NCI-H2081 (cell line): ENCODE data around the gene HSP90B1.

Source experiments
- DNase-seq, 2 experiments: peaks; one replicate each; lab custom pipeline; 2025; lab: John Stamatoyannopoulos, UW

Gene HSP90B1

DNA sequence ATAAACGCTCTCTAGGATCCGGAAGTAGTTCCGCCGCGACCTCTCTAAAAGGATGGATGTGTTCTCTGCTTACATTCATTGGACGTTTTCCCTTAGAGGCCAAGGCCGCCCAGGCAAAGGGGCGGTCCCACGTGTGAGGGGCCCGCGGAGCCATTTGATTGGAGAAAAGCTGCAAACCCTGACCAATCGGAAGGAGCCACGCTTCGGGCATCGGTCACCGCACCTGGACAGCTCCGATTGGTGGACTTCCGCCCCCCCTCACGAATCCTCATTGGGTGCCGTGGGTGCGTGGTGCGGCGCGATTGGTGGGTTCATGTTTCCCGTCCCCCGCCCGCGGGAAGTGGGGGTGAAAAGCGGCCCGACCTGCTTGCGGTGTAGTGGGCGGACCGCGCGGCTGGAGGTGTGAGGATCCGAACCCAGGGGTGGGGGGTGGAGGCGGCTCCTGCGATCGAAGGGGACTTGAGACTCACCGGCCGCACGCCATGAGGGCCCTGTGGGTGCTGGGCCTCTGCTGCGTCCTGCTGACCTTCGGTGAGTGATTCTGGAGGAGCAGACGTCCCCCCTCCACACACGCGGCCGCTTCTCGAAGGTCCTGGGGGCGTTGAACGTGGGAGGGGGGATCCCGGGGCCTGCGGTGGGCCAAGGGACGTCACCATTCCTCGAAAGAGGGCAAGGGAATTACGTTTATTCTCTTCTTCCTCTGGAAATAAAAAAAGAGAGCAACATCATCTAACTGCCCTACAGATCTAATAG lies at the start of gene HSP90B1:
Gene HSP90B1, plus strand, starts transcription at position 377 of the 753 bp plus-strand sequence. Its CDS starts 106 bp downstream, at position 483.
- peak; percentile 100 for DNase-seq

GRCh38 chr12:103881261-103881660 lies 48.9 kb upstream of the HSP90B1 start:
- DNase-seq, result no peak

- no peak for DNase-seq
Observed at GRCh38 chr12:103882861-103883596, 47.2 kb upstream of the HSP90B1 start.

DNA sequence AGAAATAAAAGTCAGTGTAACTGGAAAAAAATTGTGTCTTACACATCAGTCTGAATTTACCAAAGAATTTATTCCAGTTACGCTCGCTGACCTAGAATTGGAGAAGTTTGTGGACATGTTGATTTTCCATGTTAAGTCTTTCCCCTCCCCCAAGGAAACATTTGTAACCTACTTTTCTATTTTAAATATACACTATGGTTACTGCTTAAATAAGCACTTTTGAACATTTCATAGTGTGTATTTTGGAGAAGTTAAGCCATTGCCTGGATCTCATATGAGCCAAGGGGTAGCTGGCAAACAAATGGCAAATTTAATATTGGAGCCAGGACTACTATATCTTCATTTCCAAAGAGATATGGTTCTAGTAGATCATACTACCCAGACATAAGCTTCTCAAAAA lies 46.3 kb upstream of the HSP90B1 start:
- no peak for DNase-seq

- DNase-seq, result peak in 1 of 2 experiments; percentile 36
Observed at GRCh38 chr12:103884316-103884715, 45.9 kb upstream of the HSP90B1 start.

DNA sequence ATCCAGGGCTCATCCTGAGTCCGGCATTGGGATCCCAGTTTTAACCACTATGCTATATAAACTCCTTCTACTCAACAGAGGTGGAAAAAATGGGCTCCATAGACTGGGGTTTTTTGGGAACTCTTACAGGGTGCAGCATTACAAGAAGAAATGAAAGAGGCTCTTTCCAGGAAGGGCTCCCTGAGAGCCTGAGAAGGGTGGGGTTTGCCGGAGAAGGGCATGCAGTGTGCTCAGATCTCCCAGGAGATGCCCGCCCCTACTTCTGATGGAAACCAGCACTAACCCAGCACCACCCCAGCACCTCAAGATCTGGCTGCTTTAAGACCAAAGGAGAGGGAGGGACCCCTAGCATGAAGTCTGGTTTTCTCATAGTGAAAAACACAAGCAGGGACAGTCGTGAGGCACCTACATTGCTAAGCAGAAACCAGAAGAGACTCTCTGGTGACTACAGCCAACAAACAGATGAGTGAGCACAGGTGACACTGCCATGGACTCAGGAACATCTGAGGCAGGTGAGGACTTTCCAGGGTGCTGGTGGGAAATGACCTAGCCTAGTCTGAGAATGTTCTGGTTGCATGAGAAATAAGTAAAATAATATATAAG lies 43.9 kb upstream of the HSP90B1 start:
- DNase-seq, result no peak

- no peak for DNase-seq
Observed at GRCh38 chr12:103887738-103888137, 42.5 kb upstream of the HSP90B1 start.

GRCh38 chr12:103897316-103897715 lies 32.9 kb upstream of the HSP90B1 start:
- DNase-seq, result no peak

GRCh38 chr12:103901518-103902173 lies 28.6 kb upstream of the HSP90B1 start:
- peak; percentile 17 to 33 for DNase-seq

- no peak for DNase-seq
Observed at GRCh38 chr12:103903993-103904392, 26.2 kb upstream of the HSP90B1 start.

GRCh38 chr12:103905730-103906349 lies 24.4 kb upstream of the HSP90B1 start:
- no peak for DNase-seq

GRCh38 chr12:103908246-103908541 lies 22.0 kb upstream of the HSP90B1 start:
- no peak for DNase-seq

DNA sequence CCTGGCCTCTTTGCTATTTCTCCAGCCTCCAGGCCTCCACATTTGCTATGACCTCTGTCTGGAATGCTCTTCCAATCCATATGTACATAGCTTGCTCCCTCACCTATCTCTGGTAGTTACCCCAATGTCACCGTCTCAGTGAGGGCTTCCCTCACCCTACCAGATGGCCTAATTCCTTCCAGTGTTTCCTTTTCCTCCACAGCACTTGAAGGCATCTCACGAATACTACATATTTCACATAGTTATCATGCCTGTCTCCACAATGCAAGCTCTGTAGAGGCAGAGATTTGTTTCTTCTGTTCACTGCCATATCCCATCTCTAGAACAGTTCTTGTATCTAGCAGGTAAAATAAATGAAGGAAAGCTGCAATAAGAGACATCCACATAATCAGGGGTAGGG lies 21.3 kb upstream of the HSP90B1 start:
- no peak for DNase-seq

DNA sequence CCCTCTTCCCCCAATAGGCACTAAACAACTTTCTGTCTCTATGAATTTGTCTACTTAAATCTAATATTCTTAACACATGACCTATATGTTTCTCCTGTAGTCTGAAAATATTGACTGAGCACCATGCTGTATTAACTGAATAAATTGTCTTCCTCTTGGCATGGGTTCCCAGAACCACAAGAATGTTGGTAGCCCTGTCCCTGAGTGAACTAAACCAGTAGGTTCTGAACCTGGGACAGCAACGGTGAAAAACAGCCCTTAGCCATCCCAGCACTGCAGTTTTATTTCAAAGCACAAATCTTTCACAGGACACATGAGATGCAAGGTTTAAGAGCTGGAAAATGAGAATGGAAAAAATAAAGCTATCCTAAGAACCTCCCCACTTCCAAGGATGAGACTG lies 20.4 kb upstream of the HSP90B1 start:
- DNase-seq, result no peak

GRCh38 chr12:103912069-103912468 lies 18.1 kb upstream of the HSP90B1 start:
- no peak for DNase-seq

GRCh38 chr12:103913100-103913499 lies 17.1 kb upstream of the HSP90B1 start:
- no peak for DNase-seq

- no peak for DNase-seq
Observed at GRCh38 chr12:103915306-103915705, 14.9 kb upstream of the HSP90B1 start.

DNA sequence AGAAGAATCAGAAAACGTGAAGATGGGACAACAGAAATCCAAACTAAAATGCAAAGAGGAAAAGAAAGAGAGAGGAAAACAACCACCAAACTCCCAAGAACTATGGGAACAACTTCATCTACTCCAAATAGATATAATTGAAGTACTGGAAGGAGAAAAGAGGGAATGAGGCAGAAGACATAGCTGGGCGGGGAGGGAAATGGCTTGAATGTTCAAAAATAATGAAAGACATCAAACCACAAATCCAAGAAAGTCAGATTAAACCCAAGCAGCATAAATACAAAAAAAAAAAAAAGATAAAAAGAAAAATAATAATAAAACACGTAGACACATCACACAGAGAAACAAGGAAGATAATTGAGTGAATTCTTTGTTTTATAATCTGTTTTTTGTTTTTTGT lies 12.3 kb upstream of the HSP90B1 start:
- no peak for DNase-seq

- DNase-seq, result peak in 1 of 2 experiments; percentile 15
Observed at GRCh38 chr12:103924761-103925641, 5.2 kb upstream of the HSP90B1 start.

- DNase-seq, result peak in 1 of 2 experiments; percentile 14
Observed at GRCh38 chr12:103928682-103929045, 1.5 kb upstream of the HSP90B1 start.
